ENCODE measurements around the gene DLD. TPM values are rescaled to one million over a fixed set of nuclear protein-coding genes. Genes with fewer than 3 reads are reported as not detected.
A peak's percentile ranks its signal among the peaks of the same experiment; 100 is the strongest.

Gene DLD, protein sequence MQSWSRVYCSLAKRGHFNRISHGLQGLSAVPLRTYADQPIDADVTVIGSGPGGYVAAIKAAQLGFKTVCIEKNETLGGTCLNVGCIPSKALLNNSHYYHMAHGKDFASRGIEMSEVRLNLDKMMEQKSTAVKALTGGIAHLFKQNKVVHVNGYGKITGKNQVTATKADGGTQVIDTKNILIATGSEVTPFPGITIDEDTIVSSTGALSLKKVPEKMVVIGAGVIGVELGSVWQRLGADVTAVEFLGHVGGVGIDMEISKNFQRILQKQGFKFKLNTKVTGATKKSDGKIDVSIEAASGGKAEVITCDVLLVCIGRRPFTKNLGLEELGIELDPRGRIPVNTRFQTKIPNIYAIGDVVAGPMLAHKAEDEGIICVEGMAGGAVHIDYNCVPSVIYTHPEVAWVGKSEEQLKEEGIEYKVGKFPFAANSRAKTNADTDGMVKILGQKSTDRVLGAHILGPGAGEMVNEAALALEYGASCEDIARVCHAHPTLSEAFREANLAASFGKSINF
- total RNA-seq (2016; rRNA removed; fragmentation: Illumina TruSeq; extraction: Trizol) (95.2 and 128 TPM in 2 replicates), polyA plus RNA-seq (2011; rRNA removed) (49.1 and 56.8 TPM in 2 replicates), polyA minus RNA-seq (2011; rRNA and poly(A)+ RNA removed; ENCODE audit: low replicate concordance) (41.9 and 55.9 TPM in 2 replicates), Bru-seq, nascent RNA (percentile 87 among the genes with signal in this experiment), BruChase-seq, experiment 1, labeled RNA remaining after a 6-hour chase (percentile 82 among the genes with signal in this experiment), BruChase-seq, experiment 2, labeled RNA remaining after a 2-hour chase (percentile 78 among the genes with signal in this experiment)
- 4.0 and 6.8 TPM in 2 replicates for total RNA-seq (2016; cell fraction: cytosol; rRNA removed; fragmentation: Illumina TruSeq; extraction: Trizol; ENCODE audit: low read depth)
- total RNA-seq (2016; cell fraction: insoluble cytoplasmic fraction; rRNA removed; fragmentation: Illumina TruSeq; extraction: Trizol) = 89.3 and 126 TPM in 2 replicates
- 14.2 and 16.2 TPM in 2 replicates for total RNA-seq (2016; cell fraction: membrane; rRNA removed; fragmentation: Illumina TruSeq; extraction: Trizol)
- total RNA-seq (2016; cell fraction: nucleus; rRNA removed; fragmentation: Illumina TruSeq; extraction: Trizol) = 61.9 and 75.0 TPM in 2 replicates
- 55.9 and 73.4 TPM in 2 replicates for polyA plus RNA-seq (2011; cell fraction: cytosol; rRNA removed)
- polyA plus RNA-seq (2011; cell fraction: nucleus; rRNA removed) = 25.3 and 27.2 TPM in 2 replicates
- 72.7 and 78.6 TPM in 2 replicates for polyA plus RNA-seq (2012)
- 5.4 and 5.8 TPM in 2 replicates for polyA plus RNA-seq (2016; cell fraction: cytosol; fragmentation: Illumina TruSeq; extraction: Trizol; ENCODE audit: low read depth)
- polyA plus RNA-seq (2016; cell fraction: insoluble cytoplasmic fraction; fragmentation: Illumina TruSeq; extraction: Trizol; ENCODE audit: low read depth) = 120 and 143 TPM in 2 replicates
- polyA plus RNA-seq (2016; cell fraction: membrane; fragmentation: Illumina TruSeq; extraction: Trizol; ENCODE audit: low read depth) = 9.0 and 13.3 TPM in 2 replicates
- polyA plus RNA-seq (2016; cell fraction: nucleus; fragmentation: Illumina TruSeq; extraction: Trizol; ENCODE audit: insufficient read depth, low read depth) = 59.8 and 70.0 TPM in 2 replicates
- polyA minus RNA-seq (2011; cell fraction: cytosol; rRNA and poly(A)+ RNA removed) = 27.3 and 39.1 TPM in 2 replicates
- 49.2 and 53.0 TPM in 2 replicates for polyA minus RNA-seq (2011; cell fraction: nucleus; rRNA and poly(A)+ RNA removed)
- long read RNA-seq, experiment 1, transcript DLD-201 (14 exons, 3,755 nt) = major isoform, 129 of 154 reads
- long read RNA-seq, experiment 1, partial matches to known transcripts = 9 of 154 reads
- long read RNA-seq, experiment 1, other reads (novel, unspliced or antisense) = 14 of 154 reads
- long read RNA-seq, experiment 2, transcript DLD-201 (14 exons, 3,755 nt) = major isoform, 30 of 99 reads
- long read RNA-seq, experiment 2, partial matches to known transcripts = 49 of 99 reads
- long read RNA-seq, experiment 2, other reads (novel, unspliced or antisense) = 20 of 99 reads

DNA sequence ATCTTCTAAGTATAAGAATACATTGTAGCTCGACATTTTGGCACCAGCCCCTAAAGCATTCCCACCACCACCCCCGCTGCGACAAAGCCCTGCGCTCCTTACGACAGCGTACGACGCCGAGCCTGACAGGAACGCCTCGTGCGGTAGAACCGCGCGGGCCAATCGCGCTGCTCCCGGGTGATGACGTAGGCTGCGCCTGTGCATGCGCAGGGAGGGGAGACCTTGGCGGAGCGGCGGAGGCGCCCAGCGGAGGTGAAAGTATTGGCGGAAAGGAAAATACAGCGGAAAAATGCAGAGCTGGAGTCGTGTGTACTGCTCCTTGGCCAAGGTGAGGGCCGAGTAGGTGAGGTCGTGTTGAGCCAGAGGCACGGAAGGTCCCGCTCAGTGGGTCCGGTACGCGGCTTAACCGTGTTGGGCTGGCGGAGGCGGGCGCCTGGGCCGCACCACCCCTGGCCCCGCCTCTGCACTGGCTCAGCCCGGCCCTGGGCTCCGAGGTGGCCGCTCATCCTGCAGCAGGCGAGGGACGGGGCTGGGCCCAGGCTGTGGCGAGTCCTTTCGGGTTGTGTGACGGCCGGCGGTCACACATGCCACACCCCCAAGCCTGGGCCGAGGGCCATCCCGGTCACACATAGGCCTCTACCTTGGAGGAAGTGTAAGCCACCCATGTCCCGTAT lies at the start of gene DLD:
Gene DLD, plus strand, starts transcription at position 222 of the 674 bp plus-strand sequence. Its CDS starts 68 bp downstream, at position 290.
- FAIRE-seq = peak; percentile 46
- H2AFZ ChIP-seq (ENCODE audit: low read length) = peak within 1 kb of the TSS; percentile 94
- no peaks in the 10 kb centered on the region; a peak in 1 of 5 replicates for H3K27me3 ChIP-seq (ENCODE audit: control insufficient read depth in 1 of 2, insufficient read depth in 2 of 2, low read length in 2 of 2)
- in situ Hi-C loops (cut with HindIII; ENCODE audit: extremely low pct_ligation_motif_present, low pct_unique_long_range_greater_than_20kb) = loop anchor here (25.0 kb wide), 1 partner anchor 679 kb away; no protein-coding TSS in a partner anchor
- intact Hi-C loops (cut with micrococcal nuclease; ENCODE audit: unreplicated experiment) = loop anchor here (5.0 kb wide), 2 partner anchors 76 to 126 kb away; no protein-coding TSS in a partner anchor
- H3K4me3 ChIP-seq (replicated peaks in 1 of 3; ENCODE audit: insufficient read depth in 1 of 3, low read depth in 2 of 3, low read length in 3 of 3) = peak within 1 kb of the TSS; percentile 73 to 86 (median 79)
- no peaks in the 10 kb centered on the region for H3K9me3 ChIP-seq (ENCODE audit: low read length)
- BruUV-seq (replicated peaks) = TSS peak; percentile 92
- peak within 1 kb of the TSS; percentile 86 for H3K27ac ChIP-seq (ENCODE audit: extremely low read length, insufficient read depth, low read length)
- CTCF ChIA-PET (ENCODE audit: low intra/inter-chr PET ratio, low total read pairs) = no interaction called here
- H3K9ac ChIP-seq (ENCODE audit: insufficient read depth, low read depth, low read length) = peak within 1 kb of the TSS; percentile 91
- H3K36me3 ChIP-seq (replicated peaks in 1 of 2; ENCODE audit: control insufficient read depth in 1 of 2, insufficient read depth in 2 of 2, low read length in 2 of 2) = peaks cover 1 to 17% of the 10 kb centered on the region in 2 experiments
- peak; percentile 76 for DNase-seq (ENCODE audit: low spot score)
- POLR2A ChIA-PET = interaction anchor here (2.0 kb wide), 1 partner anchor 148 kb away, joined by 8 read pairs; no protein-coding TSS in a partner anchor
- peaks cover 9% of the 10 kb centered on the region; the same call in 1 of the 2 replicates for H4K20me1 ChIP-seq (ENCODE audit: insufficient read depth, low read length)
- peaks cover 33% of the 10 kb centered on the region for H3K4me1 ChIP-seq (ENCODE audit: insufficient read depth, low read length)
- under 1% methylated on average over 39 of the region's 55 CpGs for WGBS (ENCODE audit: low lambda C conversion rate)
- peaks cover 25% of the 10 kb centered on the region for H3K79me2 ChIP-seq (ENCODE audit: insufficient read depth, low read length)
- H3K4me2 ChIP-seq (ENCODE audit: low read depth, low read length) = peak within 1 kb of the TSS; percentile 98
- peak; percentile 98 for ATAC-seq
- TF ChIP-seq, protein P1, sequence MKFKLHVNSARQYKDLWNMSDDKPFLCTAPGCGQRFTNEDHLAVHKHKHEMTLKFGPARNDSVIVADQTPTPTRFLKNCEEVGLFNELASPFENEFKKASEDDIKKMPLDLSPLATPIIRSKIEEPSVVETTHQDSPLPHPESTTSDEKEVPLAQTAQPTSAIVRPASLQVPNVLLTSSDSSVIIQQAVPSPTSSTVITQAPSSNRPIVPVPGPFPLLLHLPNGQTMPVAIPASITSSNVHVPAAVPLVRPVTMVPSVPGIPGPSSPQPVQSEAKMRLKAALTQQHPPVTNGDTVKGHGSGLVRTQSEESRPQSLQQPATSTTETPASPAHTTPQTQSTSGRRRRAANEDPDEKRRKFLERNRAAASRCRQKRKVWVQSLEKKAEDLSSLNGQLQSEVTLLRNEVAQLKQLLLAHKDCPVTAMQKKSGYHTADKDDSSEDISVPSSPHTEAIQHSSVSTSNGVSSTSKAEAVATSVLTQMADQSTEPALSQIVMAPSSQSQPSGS (CRISPR knock-in tag; IDR thresholded peaks at IDR 0.05) = peak; percentile 36; the same call in 1 of the 2 replicates
- TF ChIP-seq ZNF670 (CRISPR knock-in tag; IDR thresholded peaks at IDR 0.05; ENCODE audit: borderline replicate concordance) (peak; percentile 84), SOX13 (IDR thresholded peaks at IDR 0.05) (no peak), SOX13 (CRISPR knock-in tag; conservative IDR thresholded peaks at IDR 0.05 in 1 of 2, IDR thresholded peaks at IDR 0.05 in 1 of 2) (0 out of 4 replicates have a peak, but pooled peaks of 1 of the 2 experiments have one; percentile 12), CBX2 (IDR thresholded peaks at IDR 0.05; ENCODE audit: low read depth, low read length) (no peak), CBX2 (CRISPR knock-in tag; IDR thresholded peaks at IDR 0.05; ENCODE audit: low read depth) (0 out of 2 replicates have a peak, but pooled peaks have one; percentile 3), ZBTB8A (CRISPR knock-in tag; IDR thresholded peaks at IDR 0.05; ENCODE audit: borderline replicate concordance, low read depth) (peak; percentile 55; the same call in 1 of the 2 replicates), ZSCAN31 (CRISPR knock-in tag; IDR thresholded peaks at IDR 0.05; ENCODE audit: low read depth) (peak; percentile 64), CBFB (CRISPR knock-in tag; IDR thresholded peaks at IDR 0.05) (peak; percentile 66; the same call in 1 of the 2 replicates)
- TF ChIP-seq, protein P2, sequence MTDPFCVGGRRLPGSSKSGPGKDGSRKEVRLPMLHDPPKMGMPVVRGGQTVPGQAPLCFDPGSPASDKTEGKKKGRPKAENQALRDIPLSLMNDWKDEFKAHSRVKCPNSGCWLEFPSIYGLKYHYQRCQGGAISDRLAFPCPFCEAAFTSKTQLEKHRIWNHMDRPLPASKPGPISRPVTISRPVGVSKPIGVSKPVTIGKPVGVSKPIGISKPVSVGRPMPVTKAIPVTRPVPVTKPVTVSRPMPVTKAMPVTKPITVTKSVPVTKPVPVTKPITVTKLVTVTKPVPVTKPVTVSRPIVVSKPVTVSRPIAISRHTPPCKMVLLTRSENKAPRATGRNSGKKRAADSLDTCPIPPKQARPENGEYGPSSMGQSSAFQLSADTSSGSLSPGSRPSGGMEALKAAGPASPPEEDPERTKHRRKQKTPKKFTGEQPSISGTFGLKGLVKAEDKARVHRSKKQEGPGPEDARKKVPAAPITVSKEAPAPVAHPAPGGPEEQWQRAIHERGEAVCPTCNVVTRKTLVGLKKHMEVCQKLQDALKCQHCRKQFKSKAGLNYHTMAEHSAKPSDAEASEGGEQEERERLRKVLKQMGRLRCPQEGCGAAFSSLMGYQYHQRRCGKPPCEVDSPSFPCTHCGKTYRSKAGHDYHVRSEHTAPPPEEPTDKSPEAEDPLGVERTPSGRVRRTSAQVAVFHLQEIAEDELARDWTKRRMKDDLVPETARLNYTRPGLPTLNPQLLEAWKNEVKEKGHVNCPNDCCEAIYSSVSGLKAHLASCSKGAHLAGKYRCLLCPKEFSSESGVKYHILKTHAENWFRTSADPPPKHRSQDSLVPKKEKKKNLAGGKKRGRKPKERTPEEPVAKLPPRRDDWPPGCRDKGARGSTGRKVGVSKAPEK (CRISPR knock-in tag; IDR thresholded peaks at IDR 0.05; ENCODE audit: borderline replicate concordance) = 0 out of 2 replicates have a peak, but pooled peaks have one; percentile 62

Data from HepG2 (cell line).